ENCODE measurements around the gene GNL2. TPM values are rescaled to one million over a fixed set of nuclear protein-coding genes. Genes with fewer than 3 reads are reported as not detected.

Gene GNL2
- total and polyA plus RNA-seq, 9 of the 15 experiments (the other 6 are each of a cell fraction or from before 2014, with no cell fraction given) = 156 to 371 (median 263) TPM

- peak; percentile 18; the same call in 1 of the 2 replicates for TF ChIP-seq REST (IDR thresholded peaks at IDR 0.05; ENCODE audit: borderline replicate concordance)
- TF ChIP-seq REST (CRISPR knock-in tag; IDR thresholded peaks at IDR 0.05; ENCODE audit: low read depth) = no peak
- TF ChIP-seq KLF10 (CRISPR knock-in tag; IDR thresholded peaks at IDR 0.05) = no peak
- TF ChIP-seq GTF3C2 (IDR thresholded peaks at IDR 0.05; ENCODE audit: borderline replicate concordance, extremely low read depth, insufficient read length) = no peak
- no peak for TF ChIP-seq ILK (tag; IDR thresholded peaks at IDR 0.05; ENCODE audit: borderline replicate concordance, low read depth)
- no peak for TF ChIP-seq ESRRB (CRISPR knock-in tag; IDR thresholded peaks at IDR 0.05; ENCODE audit: borderline replicate concordance)
- no peak for TF ChIP-seq ZNF395 (CRISPR knock-in tag; IDR thresholded peaks at IDR 0.05)
- no peak for TF ChIP-seq ARHGAP35 (IDR thresholded peaks at IDR 0.05; ENCODE audit: partially characterized antibody)
- TF ChIP-seq, protein P1, sequence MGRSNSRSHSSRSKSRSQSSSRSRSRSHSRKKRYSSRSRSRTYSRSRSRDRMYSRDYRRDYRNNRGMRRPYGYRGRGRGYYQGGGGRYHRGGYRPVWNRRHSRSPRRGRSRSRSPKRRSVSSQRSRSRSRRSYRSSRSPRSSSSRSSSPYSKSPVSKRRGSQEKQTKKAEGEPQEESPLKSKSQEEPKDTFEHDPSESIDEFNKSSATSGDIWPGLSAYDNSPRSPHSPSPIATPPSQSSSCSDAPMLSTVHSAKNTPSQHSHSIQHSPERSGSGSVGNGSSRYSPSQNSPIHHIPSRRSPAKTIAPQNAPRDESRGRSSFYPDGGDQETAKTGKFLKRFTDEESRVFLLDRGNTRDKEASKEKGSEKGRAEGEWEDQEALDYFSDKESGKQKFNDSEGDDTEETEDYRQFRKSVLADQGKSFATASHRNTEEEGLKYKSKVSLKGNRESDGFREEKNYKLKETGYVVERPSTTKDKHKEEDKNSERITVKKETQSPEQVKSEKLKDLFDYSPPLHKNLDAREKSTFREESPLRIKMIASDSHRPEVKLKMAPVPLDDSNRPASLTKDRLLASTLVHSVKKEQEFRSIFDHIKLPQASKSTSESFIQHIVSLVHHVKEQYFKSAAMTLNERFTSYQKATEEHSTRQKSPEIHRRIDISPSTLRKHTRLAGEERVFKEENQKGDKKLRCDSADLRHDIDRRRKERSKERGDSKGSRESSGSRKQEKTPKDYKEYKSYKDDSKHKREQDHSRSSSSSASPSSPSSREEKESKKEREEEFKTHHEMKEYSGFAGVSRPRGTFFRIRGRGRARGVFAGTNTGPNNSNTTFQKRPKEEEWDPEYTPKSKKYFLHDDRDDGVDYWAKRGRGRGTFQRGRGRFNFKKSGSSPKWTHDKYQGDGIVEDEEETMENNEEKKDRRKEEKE (IDR thresholded peaks at IDR 0.05; ENCODE audit: borderline replicate concordance in 1 of 2, control insufficient read depth in 1 of 2, low read depth in 2 of 2, low read length in 1 of 2) = no peak
Observed at GRCh38 chr1:37622131-37622530, 26.4 kb upstream of the GNL2 start (continued).
